Ishikawa (cell line): ENCODE results near the gene MARCHF3.

Experiments
- CEBPB ChIP-seq: IDR thresholded peaks from 2 replicates; pipeline ENCODE4 v1.6.1; 2012
- CREB1 ChIP-seq: IDR thresholded peaks from 2 replicates; pipeline ENCODE4 v1.6.1; 2012; ENCODE audit warnings: low read depth
- EGR1 ChIP-seq: IDR thresholded peaks from 2 replicates; pipeline ENCODE4 v1.6.1; 2012
- EP300 ChIP-seq: IDR thresholded peaks from 2 replicates; pipeline ENCODE4 v1.6.1; 2012; ENCODE audit warnings: borderline replicate concordance
- FOXM1 ChIP-seq: IDR thresholded peaks from 2 replicates; pipeline ENCODE4 v1.6.1; 2012; ENCODE audit warnings: low read depth, borderline replicate concordance
- MAX ChIP-seq: IDR thresholded peaks from 2 replicates; pipeline ENCODE4 v1.6.1; 2012
- NFIC ChIP-seq: IDR thresholded peaks from 2 replicates; pipeline ENCODE4 v1.6.1; 2012
- RAD21 ChIP-seq: IDR thresholded peaks from 2 replicates; pipeline ENCODE4 v1.6.1; 2012; ENCODE audit warnings: low read depth
- TAF1 ChIP-seq: IDR thresholded peaks from 2 replicates; pipeline ENCODE4 v1.6.1; 2012; ENCODE audit warnings: low read depth, mild to moderate bottlenecking
- TCF12 ChIP-seq: IDR thresholded peaks from 2 replicates; pipeline ENCODE4 v1.6.1; 2012; ENCODE audit warnings: low read depth
- TEAD4 ChIP-seq: IDR thresholded peaks from 2 replicates; pipeline ENCODE4 v1.6.1; 2012
- YY1 ChIP-seq: IDR thresholded peaks from 2 replicates; pipeline ENCODE4 v1.6.1; 2012; ENCODE audit warnings: low read depth
- ZBTB7A ChIP-seq: IDR thresholded peaks from 2 replicates; pipeline ENCODE4 v1.6.1; 2012; ENCODE audit warnings: low read depth
- TF ChIP-seq, protein P1 (sequence below): IDR thresholded peaks from 2 replicates; pipeline ENCODE4 v1.6.1; 2012
- TF ChIP-seq, protein P2 (sequence below): IDR thresholded peaks from 2 replicates; pipeline ENCODE4 v1.6.1; 2012; ENCODE audit warnings: low read depth, mild to moderate bottlenecking

Gene MARCHF3

DNA sequence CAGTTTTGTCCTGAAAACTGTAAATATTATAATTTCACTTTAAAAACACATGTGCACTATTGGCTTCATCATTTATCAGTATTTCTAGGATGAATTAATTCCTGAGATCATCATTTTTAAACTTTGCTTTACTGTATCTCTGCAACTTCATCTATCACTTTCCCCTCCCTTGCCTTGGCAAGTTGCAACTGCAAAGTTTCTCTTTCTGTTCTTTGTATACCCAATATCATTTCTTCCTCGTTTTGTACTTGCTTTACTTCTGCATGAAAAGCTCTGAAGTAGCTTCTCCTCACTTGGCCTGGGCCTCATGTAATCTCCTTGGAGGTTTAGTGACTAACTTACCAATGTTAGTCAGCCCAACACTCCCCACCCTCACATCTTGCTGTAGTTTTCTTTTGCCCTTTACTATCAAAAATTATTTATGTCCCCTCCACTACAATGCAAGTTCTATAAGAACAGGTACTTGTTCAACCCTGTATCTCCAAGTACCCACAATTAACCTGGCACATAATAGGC, 30.2 kb upstream of the MARCHF3 start:
- TF ChIP-seq TCF12 (no peak), EP300 (no peak), RAD21 (no peak), YY1 (no peak), EGR1 (no peak), MAX (no peak), CREB1 (no peak), ZBTB7A (no peak), TEAD4 (no peak), TAF1 (no peak), CEBPB (no peak), NFIC (no peak), FOXM1 (no peak)
- TF ChIP-seq, protein P1, sequence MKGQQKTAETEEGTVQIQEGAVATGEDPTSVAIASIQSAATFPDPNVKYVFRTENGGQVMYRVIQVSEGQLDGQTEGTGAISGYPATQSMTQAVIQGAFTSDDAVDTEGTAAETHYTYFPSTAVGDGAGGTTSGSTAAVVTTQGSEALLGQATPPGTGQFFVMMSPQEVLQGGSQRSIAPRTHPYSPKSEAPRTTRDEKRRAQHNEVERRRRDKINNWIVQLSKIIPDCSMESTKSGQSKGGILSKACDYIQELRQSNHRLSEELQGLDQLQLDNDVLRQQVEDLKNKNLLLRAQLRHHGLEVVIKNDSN = no peak
- TF ChIP-seq, protein P2, sequence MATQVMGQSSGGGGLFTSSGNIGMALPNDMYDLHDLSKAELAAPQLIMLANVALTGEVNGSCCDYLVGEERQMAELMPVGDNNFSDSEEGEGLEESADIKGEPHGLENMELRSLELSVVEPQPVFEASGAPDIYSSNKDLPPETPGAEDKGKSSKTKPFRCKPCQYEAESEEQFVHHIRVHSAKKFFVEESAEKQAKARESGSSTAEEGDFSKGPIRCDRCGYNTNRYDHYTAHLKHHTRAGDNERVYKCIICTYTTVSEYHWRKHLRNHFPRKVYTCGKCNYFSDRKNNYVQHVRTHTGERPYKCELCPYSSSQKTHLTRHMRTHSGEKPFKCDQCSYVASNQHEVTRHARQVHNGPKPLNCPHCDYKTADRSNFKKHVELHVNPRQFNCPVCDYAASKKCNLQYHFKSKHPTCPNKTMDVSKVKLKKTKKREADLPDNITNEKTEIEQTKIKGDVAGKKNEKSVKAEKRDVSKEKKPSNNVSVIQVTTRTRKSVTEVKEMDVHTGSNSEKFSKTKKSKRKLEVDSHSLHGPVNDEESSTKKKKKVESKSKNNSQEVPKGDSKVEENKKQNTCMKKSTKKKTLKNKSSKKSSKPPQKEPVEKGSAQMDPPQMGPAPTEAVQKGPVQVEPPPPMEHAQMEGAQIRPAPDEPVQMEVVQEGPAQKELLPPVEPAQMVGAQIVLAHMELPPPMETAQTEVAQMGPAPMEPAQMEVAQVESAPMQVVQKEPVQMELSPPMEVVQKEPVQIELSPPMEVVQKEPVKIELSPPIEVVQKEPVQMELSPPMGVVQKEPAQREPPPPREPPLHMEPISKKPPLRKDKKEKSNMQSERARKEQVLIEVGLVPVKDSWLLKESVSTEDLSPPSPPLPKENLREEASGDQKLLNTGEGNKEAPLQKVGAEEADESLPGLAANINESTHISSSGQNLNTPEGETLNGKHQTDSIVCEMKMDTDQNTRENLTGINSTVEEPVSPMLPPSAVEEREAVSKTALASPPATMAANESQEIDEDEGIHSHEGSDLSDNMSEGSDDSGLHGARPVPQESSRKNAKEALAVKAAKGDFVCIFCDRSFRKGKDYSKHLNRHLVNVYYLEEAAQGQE = no peak

- TF ChIP-seq RAD21 (no peak), YY1 (no peak), FOXM1 (no peak), TCF12 (no peak), MAX (no peak), EGR1 (no peak), TEAD4 (no peak), NFIC (no peak)
- TF ChIP-seq, protein P1 = no peak
- TF ChIP-seq, protein P2 = no peak
Observed at GRCh38 chr5:127056896-127057295, 26.5 kb upstream of the MARCHF3 start.

GRCh38 chr5:127055880-127056653, 25.7 kb upstream of the MARCHF3 start:
- TF ChIP-seq RAD21 (no peak), YY1 (no peak), FOXM1 (no peak), NFIC (no peak), CEBPB (no peak), EP300 (no peak), TCF12 (no peak), CREB1 (no peak), EGR1 (no peak), ZBTB7A (no peak), MAX (no peak), TEAD4 (no peak), TAF1 (no peak)
- TF ChIP-seq, protein P1 = no peak
- TF ChIP-seq, protein P2 = no peak
